ENCODE data around the gene MAP3K9. TPM values are rescaled to one million over a fixed set of nuclear protein-coding genes. Genes with fewer than 3 reads are reported as not detected.

MAP3K9 gene
- total RNA-seq, 1 donor from 2014 or later = 4.2 TPM

- H3K4me3 Mint-ChIP-seq = no peak overlapping the region
- H3K27me3 Mint-ChIP-seq = no peaks in the 10 kb centered on the region
- intact Hi-C loops (cut with micrococcal nuclease) = no loop called here
- DNase-seq = no peak
- peaks cover 15% of the 10 kb centered on the region for H3K9me3 Mint-ChIP-seq
- no peaks in the 10 kb centered on the region for H3K4me1 Mint-ChIP-seq
- no peak overlapping the region for H3K27ac Mint-ChIP-seq
- peaks cover 20% of the 10 kb centered on the region for H3K36me3 Mint-ChIP-seq (ENCODE audit: low read depth)
Measured at GRCh38 chr14:70748422-70748821, 60.9 kb downstream of the MAP3K9 start.

- Mint-ChIP-seq H3K27me3 (no peaks in the 10 kb centered on the region), H3K9me3 (peaks cover 15% of the 10 kb centered on the region), H3K27ac (no peak overlapping the region), H3K4me1 (no peaks in the 10 kb centered on the region), H3K36me3 (ENCODE audit: low read depth) (peaks cover 19% of the 10 kb centered on the region), H3K4me3 (no peak overlapping the region)
- intact Hi-C loops (cut with micrococcal nuclease) = no loop called here
- no peak for DNase-seq
Measured at GRCh38 chr14:70744641-70745040, 64.7 kb downstream of the MAP3K9 start.

- Mint-ChIP-seq H3K27me3 (no peaks in the 10 kb centered on the region), H3K4me1 (no peaks in the 10 kb centered on the region), H3K9me3 (peaks cover 3% of the 10 kb centered on the region), H3K4me3 (no peak overlapping the region), H3K27ac (no peak overlapping the region), H3K36me3 (ENCODE audit: low read depth) (peaks cover 7% of the 10 kb centered on the region)
- DNase-seq = no peak
- intact Hi-C loops (cut with micrococcal nuclease) = no loop called here
Measured at GRCh38 chr14:70742316-70742715, 67.0 kb downstream of the MAP3K9 start.

DNA sequence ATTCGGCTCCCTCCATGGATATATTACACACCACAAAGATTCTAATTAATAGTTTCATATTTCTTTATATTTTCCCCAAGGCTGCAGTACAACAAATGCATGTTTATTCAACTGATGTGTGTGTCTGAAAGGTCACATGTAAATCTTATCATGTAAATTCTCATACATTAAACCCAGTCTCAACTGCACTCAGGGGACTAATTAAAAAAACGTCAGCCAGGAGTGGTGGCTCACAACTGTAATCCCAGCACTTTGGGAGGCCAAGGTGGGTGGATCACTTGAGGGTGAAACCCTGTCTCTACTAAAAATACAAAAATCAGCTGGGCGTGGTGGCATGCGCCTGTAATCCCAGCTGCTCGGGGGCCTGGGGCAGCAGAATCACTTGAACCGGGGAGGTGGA lies 67.8 kb downstream of the MAP3K9 start:
- no peak overlapping the region for H3K4me3 Mint-ChIP-seq
- intact Hi-C loops (cut with micrococcal nuclease) = no loop called here
- H3K9me3 Mint-ChIP-seq = no peaks in the 10 kb centered on the region
- no peak for DNase-seq
- H3K36me3 Mint-ChIP-seq (ENCODE audit: low read depth) = peaks cover 5% of the 10 kb centered on the region
- H3K4me1 Mint-ChIP-seq = no peaks in the 10 kb centered on the region
- no peaks in the 10 kb centered on the region for H3K27me3 Mint-ChIP-seq
- no peak overlapping the region for H3K27ac Mint-ChIP-seq

- Mint-ChIP-seq H3K27ac (no peak overlapping the region), H3K4me3 (no peak overlapping the region), H3K4me1 (no peaks in the 10 kb centered on the region), H3K27me3 (no peaks in the 10 kb centered on the region), H3K9me3 (no peaks in the 10 kb centered on the region), H3K36me3 (ENCODE audit: low read depth) (peaks cover 18% of the 10 kb centered on the region)
- DNase-seq = no peak
- intact Hi-C loops (cut with micrococcal nuclease) = no loop called here
Measured at GRCh38 chr14:70735043-70735442, 74.3 kb downstream of the MAP3K9 start.

- Mint-ChIP-seq H3K4me3 (no peak overlapping the region), H3K27me3 (no peaks in the 10 kb centered on the region), H3K36me3 (ENCODE audit: low read depth) (peaks cover 14% of the 10 kb centered on the region), H3K9me3 (no peaks in the 10 kb centered on the region), H3K4me1 (no peaks in the 10 kb centered on the region), H3K27ac (no peak overlapping the region)
- intact Hi-C loops (cut with micrococcal nuclease) = no loop called here
- no peak for DNase-seq
Measured at GRCh38 chr14:70731447-70732239, 77.7 kb downstream of the MAP3K9 start.

DNA sequence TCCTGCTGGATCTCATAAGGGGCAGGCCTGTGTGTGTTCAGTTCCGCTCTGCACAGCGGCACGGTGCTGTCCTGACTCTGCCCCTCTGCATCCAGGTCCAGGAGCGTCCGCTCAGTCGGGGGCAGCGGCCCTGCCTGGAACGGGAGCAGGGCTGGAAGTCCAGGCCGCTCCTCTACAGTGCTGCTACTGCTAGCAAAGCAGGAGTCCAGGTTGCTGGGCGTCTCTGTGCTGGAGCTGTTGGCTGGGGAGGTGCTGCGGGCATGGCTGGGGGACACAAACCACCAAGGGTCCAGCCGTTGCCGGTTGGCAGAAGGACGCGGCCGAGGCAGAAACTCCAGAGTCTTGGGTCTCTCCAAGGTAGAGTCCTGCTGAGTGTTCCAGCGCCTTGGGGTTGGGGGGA lies 78.9 kb downstream of the MAP3K9 start:
- no peak overlapping the region for H3K27ac Mint-ChIP-seq
- intact Hi-C loops (cut with micrococcal nuclease) = no loop called here

DNA sequence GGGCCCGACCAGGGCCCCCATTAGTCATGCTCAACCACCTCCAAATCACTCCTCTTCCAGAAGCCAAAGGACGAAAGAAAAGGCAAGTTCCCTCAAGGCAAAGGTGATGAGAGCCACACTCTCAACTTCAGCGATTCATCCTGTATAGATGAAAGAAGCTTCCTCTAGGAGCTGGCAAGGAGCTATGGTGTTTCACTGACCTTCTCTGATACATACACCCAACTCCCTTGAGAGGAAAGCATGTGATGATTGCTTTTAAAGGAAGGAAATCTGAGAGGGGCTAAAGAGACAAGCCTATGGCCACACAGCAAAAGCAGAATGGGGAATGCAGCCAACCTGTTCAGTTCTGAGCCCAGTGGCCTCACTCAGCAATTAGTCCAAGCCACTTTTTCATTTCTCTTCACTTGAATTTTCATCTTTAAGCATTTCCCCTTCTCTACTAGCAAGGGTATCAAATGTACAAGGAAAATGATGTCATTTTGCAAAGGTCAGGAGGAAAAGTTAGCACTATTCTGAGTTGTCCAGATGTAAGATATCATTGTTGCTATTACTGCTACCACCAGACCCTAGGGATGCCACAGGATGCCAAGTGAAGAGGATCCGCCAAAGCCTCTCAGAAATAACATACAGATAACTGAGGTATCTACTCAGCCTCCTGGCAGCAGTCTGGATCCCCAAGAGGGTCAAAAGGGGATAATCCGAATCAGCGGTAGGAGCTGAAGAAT lies 82.5 kb downstream of the MAP3K9 start:
- no peaks in the 10 kb centered on the region for H3K27me3 Mint-ChIP-seq
- intact Hi-C loops (cut with micrococcal nuclease) = no loop called here
- DNase-seq = no peak
- no peaks in the 10 kb centered on the region for H3K9me3 Mint-ChIP-seq
- H3K36me3 Mint-ChIP-seq (ENCODE audit: low read depth) = peaks cover 4% of the 10 kb centered on the region
- H3K4me3 Mint-ChIP-seq = no peak overlapping the region
- no peak overlapping the region for H3K27ac Mint-ChIP-seq
- H3K4me1 Mint-ChIP-seq = no peaks in the 10 kb centered on the region

More for the DNA sequence above, 78.9 kb downstream of the MAP3K9 start:
- Mint-ChIP-seq H3K4me3 (no peak overlapping the region), H3K27me3 (no peaks in the 10 kb centered on the region), H3K9me3 (no peaks in the 10 kb centered on the region), H3K4me1 (no peaks in the 10 kb centered on the region), H3K36me3 (ENCODE audit: low read depth) (peaks cover 14% of the 10 kb centered on the region)
- DNase-seq = no peak

DNA sequence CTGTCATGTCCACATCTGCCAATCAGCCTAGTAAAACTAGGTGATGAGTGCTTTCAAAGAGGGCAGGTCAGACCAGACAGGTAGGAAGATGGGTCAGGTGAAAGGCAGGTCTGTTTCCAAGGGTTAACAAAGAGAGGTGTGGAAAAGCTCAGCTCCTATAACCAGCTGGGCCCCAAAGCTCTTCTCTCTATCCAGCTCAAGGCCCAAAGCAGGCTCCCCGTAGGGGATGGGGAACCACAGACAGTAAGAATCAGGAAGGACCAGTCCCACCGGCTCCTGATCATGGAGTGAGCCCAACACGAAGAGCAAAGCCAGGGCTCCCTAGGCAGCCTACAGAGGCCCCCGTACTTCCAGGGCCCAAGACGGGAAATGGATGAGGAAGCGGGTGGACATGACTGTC lies 84.4 kb downstream of the MAP3K9 start:
- no peaks in the 10 kb centered on the region for H3K4me1 Mint-ChIP-seq
- intact Hi-C loops (cut with micrococcal nuclease) = no loop called here
- H3K27ac Mint-ChIP-seq = no peak overlapping the region
- H3K9me3 Mint-ChIP-seq = no peaks in the 10 kb centered on the region
- no peak for DNase-seq
- H3K36me3 Mint-ChIP-seq (ENCODE audit: low read depth) = no peaks in the 10 kb centered on the region
- H3K27me3 Mint-ChIP-seq = no peaks in the 10 kb centered on the region
- H3K4me3 Mint-ChIP-seq = no peak overlapping the region

DNA sequence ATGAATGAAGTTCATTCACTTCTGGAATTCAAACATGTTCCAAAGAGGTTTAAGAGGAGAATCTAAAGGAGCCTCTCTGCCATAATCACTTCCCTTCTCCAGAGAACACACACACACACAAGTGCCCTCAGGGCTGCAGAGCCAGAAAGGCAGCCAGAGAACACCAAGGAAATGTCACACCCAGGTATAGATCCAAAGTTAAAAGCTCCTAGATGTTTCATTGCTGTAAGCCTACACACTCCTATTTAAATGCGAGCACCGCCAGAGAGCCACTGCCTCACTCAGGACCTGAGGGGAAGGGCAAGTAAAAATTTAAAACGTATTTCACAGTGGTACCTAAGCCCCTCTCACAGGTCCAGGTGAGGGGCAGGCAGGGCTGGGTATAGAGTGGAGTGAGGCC lies 85.2 kb downstream of the MAP3K9 start:
- intact Hi-C loops (cut with micrococcal nuclease) = no loop called here
- Mint-ChIP-seq H3K36me3 (ENCODE audit: low read depth) (no peaks in the 10 kb centered on the region), H3K4me3 (no peak overlapping the region), H3K27ac (no peak overlapping the region), H3K9me3 (no peaks in the 10 kb centered on the region), H3K27me3 (no peaks in the 10 kb centered on the region), H3K4me1 (no peaks in the 10 kb centered on the region)
- DNase-seq = no peak

DNA sequence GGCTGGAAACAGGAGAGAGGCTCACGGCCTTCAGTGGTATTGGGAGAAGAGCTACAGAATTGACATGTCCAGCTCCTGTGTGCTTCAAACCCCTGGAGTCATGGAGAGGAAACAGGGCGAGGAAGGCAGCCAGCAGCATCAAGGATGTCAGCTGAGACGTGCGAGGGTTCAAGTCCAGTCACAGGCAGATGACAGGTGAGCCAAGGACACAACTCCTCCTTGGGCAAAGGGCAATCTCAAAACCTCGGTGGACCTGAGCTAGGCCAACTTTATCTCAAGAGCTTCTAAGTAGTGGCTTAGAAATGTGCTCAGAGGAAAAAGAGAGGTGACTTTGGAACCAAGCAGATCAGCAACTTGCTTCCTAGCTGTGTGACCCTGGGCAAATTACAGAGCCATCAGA lies 86.0 kb downstream of the MAP3K9 start:
- H3K4me1 Mint-ChIP-seq = no peaks in the 10 kb centered on the region
- no peak overlapping the region for H3K4me3 Mint-ChIP-seq
- no peak overlapping the region for H3K27ac Mint-ChIP-seq
- no peak for DNase-seq
- no peaks in the 10 kb centered on the region for H3K27me3 Mint-ChIP-seq
- H3K36me3 Mint-ChIP-seq (ENCODE audit: low read depth) = no peaks in the 10 kb centered on the region
- intact Hi-C loops (cut with micrococcal nuclease) = no loop called here
- H3K9me3 Mint-ChIP-seq = no peaks in the 10 kb centered on the region

DNA sequence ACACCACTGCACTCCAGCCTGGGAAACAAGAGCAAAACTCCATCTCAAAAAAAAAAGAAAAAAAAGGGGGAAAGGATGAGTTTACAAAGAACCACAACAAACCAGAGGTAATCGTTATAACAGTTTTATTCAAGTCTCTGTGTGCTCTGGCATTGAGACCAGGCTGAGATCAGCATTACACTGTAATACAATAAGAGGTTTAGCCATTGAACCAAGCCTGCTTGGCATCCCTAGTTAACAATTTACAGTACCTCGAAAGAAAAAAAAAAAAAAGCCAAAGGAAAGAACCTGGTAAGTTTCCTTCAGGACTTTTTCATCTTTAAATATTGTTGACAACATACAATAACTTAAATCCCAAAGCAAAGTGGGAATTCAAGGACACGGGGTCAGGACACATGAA lies 86.9 kb downstream of the MAP3K9 start:
- Mint-ChIP-seq H3K4me3 (no peak overlapping the region), H3K27ac (no peak overlapping the region), H3K4me1 (no peaks in the 10 kb centered on the region), H3K36me3 (ENCODE audit: low read depth) (no peaks in the 10 kb centered on the region), H3K9me3 (no peaks in the 10 kb centered on the region), H3K27me3 (no peaks in the 10 kb centered on the region)
- intact Hi-C loops (cut with micrococcal nuclease) = no loop called here
- no peak for DNase-seq

GRCh38 chr14:70721542-70721941 lies 87.8 kb downstream of the MAP3K9 start:
- H3K27ac Mint-ChIP-seq = no peak overlapping the region
- no peak for DNase-seq
- H3K9me3 Mint-ChIP-seq = no peaks in the 10 kb centered on the region
- intact Hi-C loops (cut with micrococcal nuclease) = no loop called here
- H3K4me1 Mint-ChIP-seq = no peaks in the 10 kb centered on the region
- no peaks in the 10 kb centered on the region for H3K36me3 Mint-ChIP-seq (ENCODE audit: low read depth)
- peaks cover 4% of the 10 kb centered on the region for H3K27me3 Mint-ChIP-seq
- no peak overlapping the region for H3K4me3 Mint-ChIP-seq

DNA sequence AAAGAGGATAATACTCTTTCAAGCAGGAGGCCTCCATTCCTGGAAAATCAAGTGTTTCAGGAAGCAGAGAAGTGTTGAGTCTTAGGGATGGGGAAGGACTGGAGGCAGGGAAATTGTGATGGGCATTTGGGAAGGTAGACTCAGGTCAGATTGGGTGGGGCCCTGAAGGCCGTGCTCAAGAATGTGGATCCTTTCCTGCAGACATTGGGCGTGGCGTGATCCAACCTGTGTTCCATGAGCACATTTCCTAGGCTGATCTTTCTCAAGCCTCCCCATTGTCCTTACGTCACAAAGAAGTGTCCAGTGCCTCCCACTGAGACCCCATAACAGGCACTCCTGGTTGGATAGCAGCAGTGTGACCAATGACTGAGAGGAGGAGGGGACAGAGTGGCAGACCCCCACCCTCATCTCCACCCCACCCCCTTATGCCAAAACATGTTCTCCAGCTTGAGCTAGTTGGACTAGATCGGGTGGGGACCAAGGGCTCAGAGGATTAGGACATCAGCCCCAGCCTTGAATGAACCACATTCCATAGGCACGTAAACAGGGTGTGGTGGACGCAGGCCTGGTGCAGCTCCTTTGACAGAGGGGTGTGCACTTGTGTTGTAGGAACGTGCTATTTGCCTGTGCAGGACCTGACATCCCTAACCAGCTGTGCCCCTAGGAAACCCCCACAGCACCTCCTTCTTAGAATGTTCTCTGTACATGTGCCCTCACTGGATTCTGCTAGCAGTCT lies 90.8 kb downstream of the MAP3K9 start:
- peaks cover 3% of the 10 kb centered on the region for H3K4me1 Mint-ChIP-seq
- no peak overlapping the region for H3K27ac Mint-ChIP-seq
- intact Hi-C loops (cut with micrococcal nuclease) = no loop called here
- no peak overlapping the region for H3K4me3 Mint-ChIP-seq
- DNase-seq = no peak
- H3K9me3 Mint-ChIP-seq = no peaks in the 10 kb centered on the region
- no peaks in the 10 kb centered on the region for H3K36me3 Mint-ChIP-seq (ENCODE audit: low read depth)
- H3K27me3 Mint-ChIP-seq = peaks cover 10% of the 10 kb centered on the region

All from activated CD4-positive, alpha-beta T cell treated with anti-CD3 and anti-CD28 coated beads, Interleukin-2, amount 10 ng/mL, durations not matched to agents 24 days and 14 days (primary cell).